Sigmoid colon (tissue), 7 donors: ENCODE results near the gene TMCO1. TPM values are rescaled to one million over a fixed set of nuclear protein-coding genes. Genes with fewer than 3 reads are reported as not detected.

Experiments used
- DNase-seq: peaks from one replicate; pipeline ENCODE4 v3.0.0-alpha.2; 2019
- H3K27ac ChIP-seq, 4 donors: fragments of 200-600 bp; sonication (generic); one replicate each; pipeline ENCODE4 v1.5.1; 2016 to 2019; ENCODE audit warnings: mild to moderate bottlenecking in 1 of 4
- H3K27me3 ChIP-seq, 3 donors: fragments of 200-600 bp; sonication (generic); one replicate each; pipeline ENCODE4 v1.5.1; 2019; ENCODE audit warnings: mild to moderate bottlenecking in 1 of 3
- H3K36me3 ChIP-seq, 4 donors: fragments of 200-600 bp; sonication (generic); one replicate each; pipeline ENCODE4 v1.5.1; 2016 to 2019
- H3K4me1 ChIP-seq, 4 donors: fragments of 200-600 bp; sonication (generic); one replicate each; pipeline ENCODE4 v1.5.1; 2017 to 2019
- H3K4me3 ChIP-seq, 4 donors: fragments of 200-600 bp; sonication (generic); one replicate each; pipeline ENCODE4 v1.5.1; 2017 to 2019; ENCODE audit warnings: mild to moderate bottlenecking in 2 of 4, moderate library complexity in 1 of 4
- H3K9me3 ChIP-seq, 4 donors: fragments of 200-600 bp in 3 of 4; sonication (generic) in 3 of 4; one replicate each; pipeline versions ENCODE4 v1.5.1 to v1.6.1; 2013 to 2019
- EP300 ChIP-seq, 4 donors: sonication (generic); formaldehyde crosslinking; IDR thresholded peaks; one replicate each; pipeline ENCODE4 v1.6.1; 2017; ENCODE audit warnings: antibody characterized with exemption in 4 of 4
- POLR2A ChIP-seq, 2 donors: fragments of 450-650 bp; IDR thresholded peaks; one replicate each; pipeline ENCODE4 v1.6.1; 2016; ENCODE audit warnings: antibody characterized with exemption in 2 of 2, mild to moderate bottlenecking in 2 of 2, moderate library complexity in 2 of 2
- POLR2AphosphoS5 ChIP-seq, 4 donors: sonication (generic); formaldehyde crosslinking; IDR thresholded peaks; one replicate each; pipeline ENCODE4 v1.6.1; 2017; ENCODE audit warnings: antibody characterized with exemption in 4 of 4
- WGBS, 2 donors: extraction: QIAGEN DNeasy Blood & Tissue Kit; methylation state at CpG; one replicate each; pipeline ENCODE4 v1.1.7; 2013; 5-methylcytosine and 5-hydroxymethylcytosine counted together
- intact Hi-C: fragments of 100-400 bp; cut with DNase I; formaldehyde crosslinking; loops from one replicate; pipeline ENCODE4 v1.15.1; 2023
- polyA plus RNA-seq, 3 donors: library from polyadenylated mRNA; stranded (reverse); fragments of 200-250 nt; gene quantifications; one replicate each; pipeline ENCODE4 v1.2.3, GENCODE V29; 2013
- total RNA-seq, 4 donors: library from RNA; depleted of rRNA; stranded (reverse); fragments of >200 nt; gene quantifications; one replicate each; pipeline ENCODE4 v1.1.0, GENCODE V29; 2016
- TF ChIP-seq, protein P1 (sequence below), 4 experiments: fragments of 450-650 bp in 3 of 4; fragments of 200-600 bp in 1 of 4; IDR thresholded peaks; one replicate each; pipeline ENCODE4 v1.5.1; 2016 to 2019; ENCODE audit warnings: antibody characterized with exemption in 4 of 4, mild to moderate bottlenecking in 3 of 4, moderate library complexity in 2 of 4
- donor health status: healthy with polysubstance abuse.
- donor health status: Bipolar disorder and iron deficiency.
- donor health status: healthy.

Gene TMCO1
- total and polyA plus RNA-seq, 7 donors, result 36.7 to 116 (median 46.2) TPM

DNA sequence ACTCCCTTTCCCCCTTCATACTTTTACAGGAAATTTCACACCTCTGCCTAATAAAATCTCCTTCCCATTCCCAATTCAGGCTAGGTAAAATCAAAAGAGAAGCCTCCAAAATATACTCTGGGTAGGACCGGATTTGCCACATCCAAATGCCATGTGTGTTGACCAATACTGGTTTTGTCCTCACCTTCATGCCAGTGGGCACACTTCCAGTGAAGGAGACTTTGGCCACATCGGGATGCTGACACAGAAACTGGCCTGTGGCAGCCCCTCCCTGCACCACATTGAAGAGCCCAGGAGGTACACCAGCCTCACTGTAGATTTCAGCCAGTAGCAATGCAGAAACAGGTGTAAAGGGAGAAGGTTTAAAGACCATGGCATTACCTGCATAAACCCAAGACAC is 88.4 kb downstream of the TMCO1 start:
- WGBS, 2 donors, result 33 to 89% methylated on average over 2 of the region's 2 CpGs
- Histone ChIP-seq H3K9me3 (no peaks in the 10 kb centered on the region), H3K36me3 (peaks cover 7 to 87% (median 41%) of the 10 kb centered on the region in 4 donors), H3K27me3 (no peaks in the 10 kb centered on the region), H3K4me1 (peaks cover 0 to 9% (median 0%) of the 10 kb centered on the region in 4 donors), H3K27ac (no peak overlapping the region), H3K4me3 (no peak overlapping the region)
- TF ChIP-seq EP300 (IDR thresholded peaks at IDR 0.05) (no peak), POLR2A (IDR thresholded peaks at IDR 0.05) (no peak), POLR2AphosphoS5 (IDR thresholded peaks at IDR 0.05) (no peak)
- TF ChIP-seq, protein P1, sequence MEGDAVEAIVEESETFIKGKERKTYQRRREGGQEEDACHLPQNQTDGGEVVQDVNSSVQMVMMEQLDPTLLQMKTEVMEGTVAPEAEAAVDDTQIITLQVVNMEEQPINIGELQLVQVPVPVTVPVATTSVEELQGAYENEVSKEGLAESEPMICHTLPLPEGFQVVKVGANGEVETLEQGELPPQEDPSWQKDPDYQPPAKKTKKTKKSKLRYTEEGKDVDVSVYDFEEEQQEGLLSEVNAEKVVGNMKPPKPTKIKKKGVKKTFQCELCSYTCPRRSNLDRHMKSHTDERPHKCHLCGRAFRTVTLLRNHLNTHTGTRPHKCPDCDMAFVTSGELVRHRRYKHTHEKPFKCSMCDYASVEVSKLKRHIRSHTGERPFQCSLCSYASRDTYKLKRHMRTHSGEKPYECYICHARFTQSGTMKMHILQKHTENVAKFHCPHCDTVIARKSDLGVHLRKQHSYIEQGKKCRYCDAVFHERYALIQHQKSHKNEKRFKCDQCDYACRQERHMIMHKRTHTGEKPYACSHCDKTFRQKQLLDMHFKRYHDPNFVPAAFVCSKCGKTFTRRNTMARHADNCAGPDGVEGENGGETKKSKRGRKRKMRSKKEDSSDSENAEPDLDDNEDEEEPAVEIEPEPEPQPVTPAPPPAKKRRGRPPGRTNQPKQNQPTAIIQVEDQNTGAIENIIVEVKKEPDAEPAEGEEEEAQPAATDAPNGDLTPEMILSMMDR (IDR thresholded peaks at IDR 0.05), result no peak
- intact Hi-C loops, result no loop called here
- DNase-seq, result no peak

DNA sequence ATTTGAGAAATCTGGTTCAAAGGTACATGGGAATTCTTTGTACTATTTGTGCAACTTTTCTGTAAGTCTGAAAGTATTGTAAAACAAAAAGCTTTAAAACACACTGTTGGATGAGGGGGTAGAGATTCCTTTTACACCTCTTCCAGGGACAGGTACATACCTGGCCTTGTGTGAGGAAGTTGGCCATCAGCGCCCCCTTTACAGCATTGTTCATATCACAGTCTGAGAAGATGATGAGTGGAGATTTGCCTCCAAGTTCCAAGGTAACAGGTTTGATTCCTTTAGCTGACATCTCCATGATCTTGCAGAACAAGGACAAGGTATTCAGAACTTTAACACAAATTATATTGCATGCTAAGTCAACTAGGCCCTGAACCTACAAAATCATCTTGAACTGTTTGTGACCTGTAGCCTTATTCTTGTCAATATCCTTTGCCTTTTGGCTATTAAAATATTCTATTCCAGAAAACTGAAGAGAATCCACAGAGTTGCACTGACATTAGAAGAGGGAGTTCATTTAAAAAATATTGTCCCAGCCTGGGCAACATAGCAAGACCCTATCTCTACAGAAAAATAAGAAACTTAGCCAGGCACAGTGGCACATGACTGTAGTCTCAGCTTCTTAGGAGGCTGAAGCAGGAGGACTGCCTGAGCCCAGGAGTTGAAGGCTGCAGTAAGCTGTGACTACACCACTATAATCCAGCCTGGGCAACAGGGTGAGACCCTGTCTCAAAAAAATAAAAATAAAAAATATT is 89.2 kb downstream of the TMCO1 start:
- H3K27ac ChIP-seq, result no peak overlapping the region
- WGBS, 2 donors, result 42 to 86% methylated on average over 1 of the region's 1 CpG
- peaks cover 0 to 7% (median 0%) of the 10 kb centered on the region in 4 donors for H3K4me1 ChIP-seq
- TF ChIP-seq EP300 (IDR thresholded peaks at IDR 0.05) (no peak), POLR2A (IDR thresholded peaks at IDR 0.05) (no peak), POLR2AphosphoS5 (IDR thresholded peaks at IDR 0.05) (no peak)
- TF ChIP-seq, protein P1 (IDR thresholded peaks at IDR 0.05), result no peak
- no peaks in the 10 kb centered on the region for H3K9me3 ChIP-seq
- intact Hi-C loops, result no loop called here
- H3K27me3 ChIP-seq, result no peaks in the 10 kb centered on the region
- H3K4me3 ChIP-seq, result no peak overlapping the region
- H3K36me3 ChIP-seq, result peaks cover 7 to 81% (median 41%) of the 10 kb centered on the region in 4 donors
- DNase-seq, result no peak

DNA sequence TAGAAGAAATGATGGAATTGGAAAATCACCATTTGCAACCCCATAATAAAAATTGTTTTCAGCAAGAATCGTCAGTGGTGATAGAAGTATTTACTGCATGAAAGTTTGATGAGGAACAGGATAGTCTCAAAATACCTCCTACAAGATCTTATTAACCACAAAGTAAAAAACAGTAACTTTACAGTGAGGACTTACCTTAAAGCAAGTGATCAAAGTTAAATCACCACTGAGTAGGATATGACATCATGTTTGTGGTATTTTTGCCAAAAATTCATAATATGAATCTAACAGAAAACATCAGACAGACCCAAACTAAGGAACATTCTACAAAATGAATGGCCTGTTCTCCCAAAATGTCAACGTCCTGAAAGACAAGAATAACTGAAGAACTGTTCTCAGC is 90.2 kb downstream of the TMCO1 start:
- WGBS, 2 donors, result 1 to 16% methylated on average over 2 of the region's 2 CpGs
- DNase-seq, result no peak
- Histone ChIP-seq H3K36me3 (peaks cover 7 to 81% (median 41%) of the 10 kb centered on the region in 4 donors), H3K4me3 (no peak overlapping the region), H3K9me3 (no peaks in the 10 kb centered on the region), H3K27me3 (no peaks in the 10 kb centered on the region), H3K4me1 (no peaks in the 10 kb centered on the region), H3K27ac (no peak overlapping the region)
- TF ChIP-seq, protein P1 (IDR thresholded peaks at IDR 0.05), result no peak
- TF ChIP-seq EP300 (IDR thresholded peaks at IDR 0.05) (no peak), POLR2AphosphoS5 (IDR thresholded peaks at IDR 0.05) (no peak), POLR2A (IDR thresholded peaks at IDR 0.05) (no peak)
- intact Hi-C loops, result no loop called here

Other genes starting within 250 kb of the TMCO1 start
- gene LRRC52, start 224.9 kb downstream of the TMCO1 start, total RNA-seq, result not detected
- not detected for gene LRRC52, start 224.9 kb downstream of the TMCO1 start, polyA plus RNA-seq
- 100 to 1,000 TPM; 162 to 269 (median 201) TPM for gene MGST3, start 137.6 kb downstream of the TMCO1 start, total RNA-seq
- 100 to 1,000 TPM; 131 to 359 (median 191) TPM for gene MGST3, start 137.6 kb downstream of the TMCO1 start, polyA plus RNA-seq
- gene ALDH9A1, start 70.3 kb downstream of the TMCO1 start, total RNA-seq, result 10 to 100 TPM; 59.4 to 98.5 (median 86.9) TPM
- 10 to 100 TPM; 39.5 to 53.5 (median 42.8) TPM for gene ALDH9A1, start 70.3 kb downstream of the TMCO1 start, polyA plus RNA-seq
- gene UCK2, start 58.7 kb upstream of the TMCO1 start, total RNA-seq, result 10 to 100 TPM in 3 of 4 donors, 1 to 10 TPM in 1; 8.3 to 29.3 (median 14.3) TPM
- gene UCK2, start 58.7 kb upstream of the TMCO1 start, polyA plus RNA-seq, result 10 to 100 TPM; 30.3 to 33.0 (median 31.7) TPM